K562 (cell line): ENCODE results near the gene GPR183. TPM values are rescaled to one million over a fixed set of nuclear protein-coding genes. Genes with fewer than 3 reads are reported as not detected.

Source experiments
- ATAC-seq: fragments of 200-7000 bp; cut with Tn5 transposase; 3 replicates; pipeline ENCODE4 v1.9.1; 2020; ENCODE audit warnings: moderate library complexity
- BruUV-seq: library from RNA; stranded (reverse); fragments of 400-500 nt; replicated peaks from 2 replicates; lab custom pipeline; 2021; lab: Mats Ljungman, UMichigan
- CTCF ChIA-PET: fragments of 300-600 bp; formaldehyde crosslinking; extraction: SDS; loops from one replicate; lab custom pipeline; 2021; ENCODE audit warnings: low intra/inter-chr PET ratio; lab: Yijun Ruan, JAX
- POLR2A ChIA-PET: fragments of 300-600, 350-650 bp; sonication (Branson Sonifier 250); formaldehyde crosslinking; extraction: SDS; loops from one replicate; lab custom pipeline; 2021; ENCODE audit warnings: antibody characterized with exemption, inconsistent platforms; lab: Yijun Ruan, JAX
- DNase-seq, 4 experiments: peaks; one replicate each; pipeline versions ENCODE4 v3.0.0 to v3.0.0-alpha.2; 2011 to 2018; ENCODE audit warnings: low spot score in 3 of 4, mixed read lengths in 3 of 4; ENCODE audit errors: extremely low read depth in 1 of 4
- FAIRE-seq: peaks from 2 replicates; lab custom pipeline; 2011; peaks lifted over from hg19 to GRCh38; lab: Jason Lieb, UNC
- H2AFZ ChIP-seq: 2 replicates; pipeline ENCODE4 v1.6.0; 2011; ENCODE audit warnings: low read depth, low read length, control low read depth, inconsistent platforms
- H3K27ac ChIP-seq: fragments of 200-600 bp; 3 replicates; pipeline ENCODE4 v1.8.0; 2011; ENCODE audit warnings: low read depth, mild to moderate bottlenecking, control low read depth, inconsistent platforms, low read length, moderate library complexity, mixed read lengths; ENCODE audit errors: extremely low read depth
- H3K27me3 ChIP-seq, 2 experiments: fragments of 300-600 bp in 1 of 2; 2 replicates in 1 of 2; 3 replicates in 1 of 2; pipeline versions ENCODE4 v1.6.0 to v1.8.0; 2011; ENCODE audit warnings: inconsistent platforms in 2 of 2, low read length in 2 of 2, mild to moderate bottlenecking in 1 of 2, mixed read lengths in 1 of 2, moderate library complexity in 1 of 2; ENCODE audit not compliant: control insufficient read depth in 2 of 2, insufficient read depth in 2 of 2
- H3K36me3 ChIP-seq: fragments of 300-600 bp; 3 replicates; pipeline ENCODE4 v1.8.0; 2011; ENCODE audit warnings: mild to moderate bottlenecking, low read length, inconsistent platforms; ENCODE audit not compliant: control insufficient read depth, insufficient read depth
- H3K4me1 ChIP-seq, 2 experiments: fragments of 200-600 bp in 1 of 2; replicated peaks in 1 of 2; 2 replicates in 1 of 2; 3 replicates in 1 of 2; pipeline versions ENCODE4 v1.5.1 to v1.8.0; 2011; ENCODE audit warnings: inconsistent platforms in 2 of 2, low read length in 2 of 2, mild to moderate bottlenecking in 1 of 2, mixed read lengths in 1 of 2, moderate library complexity in 1 of 2; ENCODE audit not compliant: control insufficient read depth in 2 of 2, insufficient read depth in 2 of 2
- H3K4me2 ChIP-seq: 2 replicates; pipeline ENCODE4 v1.6.1; 2011; ENCODE audit warnings: low read length, control low read depth, inconsistent platforms, mixed read lengths; ENCODE audit not compliant: insufficient read depth
- H3K4me3 ChIP-seq: fragments of 200-600 bp; sonication (generic), shearing (Covaris generic); 2 replicates; pipeline ENCODE4 v1.5.1; 2016; ENCODE audit warnings: control low read depth, inconsistent platforms
- H3K79me2 ChIP-seq: fragments of 200-600 bp; 3 replicates; pipeline ENCODE4 v1.8.0; 2011; ENCODE audit warnings: low read length, inconsistent platforms; ENCODE audit not compliant: control insufficient read depth, insufficient read depth
- H3K9ac ChIP-seq, 2 experiments: 2 replicates each; pipeline versions ENCODE4 v1.6.0 to v1.6.1; 2011; ENCODE audit warnings: low read depth in 2 of 2, low read length in 2 of 2, control low read depth in 1 of 2, inconsistent platforms in 1 of 2, mild to moderate bottlenecking in 1 of 2, mixed read lengths in 1 of 2; ENCODE audit not compliant: insufficient read depth in 1 of 2
- H3K9me1 ChIP-seq: one replicate; pipeline ENCODE4 v1.6.0; 2011; ENCODE audit warnings: inconsistent platforms, mild to moderate bottlenecking, low read length, moderate library complexity; ENCODE audit not compliant: control insufficient read depth, insufficient read depth
- H3K9me3 ChIP-seq: replicated peaks from 2 replicates; pipeline ENCODE4 v1.5.1; 2011; ENCODE audit warnings: low read depth, low read length, inconsistent platforms; ENCODE audit not compliant: control insufficient read depth, insufficient read depth
- H4K20me1 ChIP-seq: replicated peaks from 2 replicates; pipeline ENCODE4 v1.6.1; 2011; ENCODE audit warnings: low read length, inconsistent platforms, mixed read lengths; ENCODE audit not compliant: control insufficient read depth, insufficient read depth
- BRF2 ChIP-seq: IDR thresholded peaks from 3 replicates; pipeline ENCODE4 v1.6.1; 2011; ENCODE audit warnings: borderline replicate concordance, mild to moderate bottlenecking; ENCODE audit not compliant: insufficient read length, insufficient read depth
- CSDE1 ChIP-seq, 2 experiments: fragments of 450-650 bp; IDR thresholded peaks; 2 replicates each; pipeline ENCODE4 v1.6.1; 2016; ENCODE audit warnings: mild to moderate bottlenecking in 1 of 2
- MIER1 ChIP-seq: fragments of 450-650 bp; IDR thresholded peaks from 2 replicates; pipeline ENCODE4 v1.6.1; 2016; ENCODE audit warnings: antibody characterized with exemption, mild to moderate bottlenecking, low read depth
- SMARCE1 ChIP-seq: fragments of 450-650 bp; IDR thresholded peaks from 2 replicates; pipeline ENCODE4 v1.7.1; 2016; ENCODE audit warnings: mild to moderate bottlenecking
- SNAPC5 ChIP-seq: fragments of 250-450 bp; sonication (Bioruptor Pico); IDR thresholded peaks from 2 replicates; pipeline ENCODE4 v1.8.0; 2021; ENCODE audit warnings: moderate library complexity, mild to moderate bottlenecking, inconsistent platforms
- ZBTB17 ChIP-seq: fragments of 450-650 bp; formaldehyde crosslinking; IDR thresholded peaks from 2 replicates; pipeline ENCODE4 v1.4.0; 2020; ENCODE audit warnings: mild to moderate bottlenecking
- ZNF282 ChIP-seq: sonication (generic); formaldehyde crosslinking; IDR thresholded peaks from 2 replicates; pipeline ENCODE4 v1.8.1; 2023; ENCODE audit warnings: missing genetic modification reagents
- ZNF518B ChIP-seq: fragments of 250-450 bp; sonication (Bioruptor Pico); IDR thresholded peaks from 2 replicates; pipeline ENCODE4 v1.5.0; 2021; ENCODE audit warnings: mild to moderate bottlenecking, moderate library complexity
- WGBS: fragments of 100-300 bp; shearing (Covaris generic); methylation state at CpG from one replicate; pipeline ENCODE4 v1.1.6; 2016; ENCODE audit warnings: low coverage, mixed read lengths; ENCODE audit not compliant: insufficient coverage; ENCODE audit errors: missing lambda C conversion rate; 5-methylcytosine and 5-hydroxymethylcytosine counted together
- in situ Hi-C: fragments of 300-500 bp; cut with MboI; formaldehyde crosslinking; loops from 4 replicates; pipeline ENCODE4 v1.15.0; 2018; ENCODE audit warnings: inconsistent platforms, mixed read lengths
- intact Hi-C: fragments of 100-400 bp; cut with micrococcal nuclease; formaldehyde crosslinking; loops from 2 replicates; pipeline ENCODE4 v1.14.2; 2022
- polyA plus RNA-seq, 8 experiments: library from polyadenylated mRNA; depleted of rRNA in 4 of 8; stranded (reverse) in 5 of 8; unstranded in 3 of 8; fragments of >200 nt; fragmentation: Nextera tagmentation in 2 of 8; fragmentation: Illumina TruSeq in 1 of 8; extraction: Ambion mirVana in 2 of 8; extraction: Trizol in 1 of 8; gene quantifications; 2 replicates each; pipeline versions ENCODE4 v1.2.1 to v1.2.3, GENCODE V29; 2011 to 2014; ENCODE audit warnings: inconsistent platforms in 1 of 8, missing spikeins in 1 of 8
- total RNA-seq, 7 experiments: library from RNA; depleted of rRNA in 6 of 7; stranded (reverse); fragments of >200 nt in 6 of 7; fragmentation: Illumina TruSeq in 2 of 7; extraction: Trizol in 2 of 7; gene quantifications; 2 replicates each; pipeline versions ENCODE4 v1.2.1 to v1.2.3, GENCODE V29; 2011 to 2021; ENCODE audit warnings: low replicate concordance in 1 of 7

The GPR183 gene
- total and polyA plus RNA-seq, 9 of the 15 experiments (the other 6 are each of a cell fraction or from before 2014, with no cell fraction given), result 1.3 to 10.2 (median 3.7) TPM

GRCh38 chr13:99277629-99278028 lies 29.6 kb downstream of the GPR183 start:
- no peak for FAIRE-seq

More at GRCh38 chr13:99277629-99278028, 29.6 kb downstream of the GPR183 start:
- H3K27ac ChIP-seq, result no peak overlapping the region
- peaks cover 26% of the 10 kb centered on the region; the same call in 2 of the 3 replicates for H3K36me3 ChIP-seq
- ATAC-seq (no peak), DNase-seq (no peak)
- H3K9me1 ChIP-seq, result no peaks in the 10 kb centered on the region
- CTCF ChIA-PET, result no interaction called here
- no TSS peak for BruUV-seq
- no peak overlapping the region for H3K4me3 ChIP-seq
- no peak overlapping the region for H2AFZ ChIP-seq
- H3K79me2 ChIP-seq, result peaks cover 7% of the 10 kb centered on the region
- TF ChIP-seq CSDE1 (IDR thresholded peaks at IDR 0.05), result no peak
- TF ChIP-seq ZBTB17, result no peak
- TF ChIP-seq MIER1, result no peak
- TF ChIP-seq ZNF282 (CRISPR knock-in tag), result no peak
- no peak for TF ChIP-seq ZNF518B (CRISPR knock-in tag)
- no peak for TF ChIP-seq BRF2
- no peak for TF ChIP-seq SMARCE1
- no peak for TF ChIP-seq SNAPC5 (CRISPR knock-in tag)
- H3K4me1 ChIP-seq, result no peaks in the 10 kb centered on the region; a peak in 1 of 5 replicates
- H3K4me2 ChIP-seq, result no peak overlapping the region
- no peaks in the 10 kb centered on the region for H3K9me3 ChIP-seq
- 91% methylated on average over 4 of the region's 4 CpGs for WGBS
- no peak overlapping the region for H3K9ac ChIP-seq
- POLR2A ChIA-PET, result no interaction called here
- H3K27me3 ChIP-seq, result no peaks in the 10 kb centered on the region
- intact Hi-C loops (no loop called here), in situ Hi-C loops (no loop called here)
- H4K20me1 ChIP-seq, result no peaks in the 10 kb centered on the region
